SK-N-MC (cell line): Measurements from ENCODE around the gene TOX2.

Source experiments
- DNase-seq: peaks from one replicate; pipeline ENCODE4 v3.0.0-alpha.2; 2011; ENCODE audit warnings: low read depth, low spot score
- H3K27ac ChIP-seq: fragments of 200-600 bp; sonication (generic); 2 replicates; pipeline ENCODE4 v1.5.1; 2016; ENCODE audit warnings: mixed run types
- H3K36me3 ChIP-seq: fragments of 200-600 bp; sonication (generic); 2 replicates; pipeline ENCODE4 v1.6.1; 2017; ENCODE audit warnings: antibody characterized with exemption, low read length, mixed read lengths; ENCODE audit not compliant: insufficient read depth
- H3K4me3 ChIP-seq: fragments of 200-600 bp; sonication (generic); 2 replicates; pipeline ENCODE4 v1.5.1; 2016
- H3K9ac ChIP-seq: fragments of 200-600 bp; sonication (generic); 2 replicates; pipeline ENCODE4 v1.8.0; 2017; ENCODE audit warnings: mixed run types, mixed read lengths; ENCODE audit not compliant: insufficient read length
- H3K9me3 ChIP-seq: fragments of 200-600 bp; sonication (generic); 2 replicates; pipeline ENCODE4 v1.6.1; 2017; ENCODE audit warnings: low read depth, mild to moderate bottlenecking, antibody characterized with exemption, low read length, moderate library complexity, mixed read lengths
- EZH2 ChIP-seq: fragments of 200-600 bp; sonication (generic); IDR thresholded peaks from one replicate; pipeline ENCODE4 v1.6.1; 2017; ENCODE audit warnings: antibody characterized with exemption
- FOXP2 ChIP-seq: optimal IDR thresholded peaks from 2 replicates; pipeline ENCODE3; 2011; ENCODE audit warnings: mild to moderate bottlenecking, moderate library complexity; ENCODE audit not compliant: insufficient read depth; ENCODE audit errors: extremely low read length, control extremely low read depth
- POLR2AphosphoS5 ChIP-seq: IDR thresholded peaks from 2 replicates; pipeline ENCODE4 v1.6.1; 2012; ENCODE audit warnings: mild to moderate bottlenecking, low read depth, low read length, borderline replicate concordance

Gene TOX2

GRCh38 chr20:44006126-44006525 lies 91.5 kb downstream of the TOX2 start:
- Histone ChIP-seq H3K27ac (no peak overlapping the region), H3K9me3 (no peaks in the 10 kb centered on the region), H3K36me3 (peaks cover 15% of the 10 kb centered on the region; the same call in 1 of the 2 replicates), H3K4me3 (no peak overlapping the region), H3K9ac (no peak overlapping the region)
- no peak for TF ChIP-seq EZH2
- TF ChIP-seq POLR2AphosphoS5, result no peak
- TF ChIP-seq FOXP2, result no peak
- no peak for DNase-seq

GRCh38 chr20:44006578-44006977 lies 91.9 kb downstream of the TOX2 start:
- Histone ChIP-seq H3K4me3 (no peak overlapping the region), H3K9ac (no peak overlapping the region), H3K36me3 (peaks cover 15% of the 10 kb centered on the region; the same call in 1 of the 2 replicates), H3K9me3 (no peaks in the 10 kb centered on the region), H3K27ac (no peak overlapping the region)
- DNase-seq, result no peak
- no peak for TF ChIP-seq FOXP2
- no peak for TF ChIP-seq EZH2
- no peak for TF ChIP-seq POLR2AphosphoS5

GRCh38 chr20:44008806-44009678 lies 94.4 kb downstream of the TOX2 start:
- no peak for TF ChIP-seq POLR2AphosphoS5
- no peak for TF ChIP-seq EZH2
- TF ChIP-seq FOXP2, result no peak
- Histone ChIP-seq H3K4me3 (no peak overlapping the region), H3K36me3 (peaks cover 22% of the 10 kb centered on the region), H3K9me3 (no peaks in the 10 kb centered on the region), H3K9ac (no peak overlapping the region), H3K27ac (no peak overlapping the region)
- no peak for DNase-seq

GRCh38 chr20:44009679-44009992 lies 95.0 kb downstream of the TOX2 start:
- Histone ChIP-seq H3K27ac (no peak overlapping the region), H3K9me3 (no peaks in the 10 kb centered on the region), H3K9ac (no peak overlapping the region), H3K36me3 (peaks cover 22% of the 10 kb centered on the region), H3K4me3 (no peak overlapping the region)
- DNase-seq, result no peak
- no peak for TF ChIP-seq POLR2AphosphoS5
- no peak for TF ChIP-seq FOXP2
- no peak for TF ChIP-seq EZH2

GRCh38 chr20:44010162-44010704 lies 95.6 kb downstream of the TOX2 start:
- H3K27ac ChIP-seq, result no peak overlapping the region
- H3K9me3 ChIP-seq, result no peaks in the 10 kb centered on the region
- H3K9ac ChIP-seq, result no peak overlapping the region
- H3K36me3 ChIP-seq, result peaks cover 22% of the 10 kb centered on the region
- no peak for TF ChIP-seq EZH2
- TF ChIP-seq POLR2AphosphoS5, result no peak
- TF ChIP-seq FOXP2, result no peak
- DNase-seq, result no peak
- no peak overlapping the region for H3K4me3 ChIP-seq

GRCh38 chr20:44011251-44011940 lies 96.7 kb downstream of the TOX2 start:
- Histone ChIP-seq H3K4me3 (no peak overlapping the region), H3K9me3 (no peaks in the 10 kb centered on the region), H3K36me3 (peaks cover 20% of the 10 kb centered on the region), H3K27ac (no peak overlapping the region), H3K9ac (no peak overlapping the region)
- no peak for TF ChIP-seq POLR2AphosphoS5
- TF ChIP-seq EZH2, result no peak
- TF ChIP-seq FOXP2, result no peak
- DNase-seq, result no peak

GRCh38 chr20:44012466-44013226 lies 98.0 kb downstream of the TOX2 start:
- Histone ChIP-seq H3K36me3 (peaks cover 9% of the 10 kb centered on the region), H3K27ac (no peak overlapping the region), H3K4me3 (no peak overlapping the region), H3K9ac (no peak overlapping the region), H3K9me3 (no peaks in the 10 kb centered on the region)
- no peak for DNase-seq
- TF ChIP-seq EZH2, result no peak
- TF ChIP-seq FOXP2, result no peak
- no peak for TF ChIP-seq POLR2AphosphoS5
